Osteoblast (primary cell): Measurements from ENCODE around the gene FRMD8. TPM values are rescaled to one million over a fixed set of nuclear protein-coding genes. Genes with fewer than 3 reads are reported as not detected.

Source experiments
- DNase-seq: peaks from one replicate; pipeline ENCODE4 v3.0.0; 2011; ENCODE audit warnings: low spot score, mixed read lengths; ENCODE audit not compliant: insufficient read length; ENCODE audit errors: missing footprints
- H2AFZ ChIP-seq: 2 replicates; pipeline ENCODE4 v1.6.0; 2011; ENCODE audit warnings: mild to moderate bottlenecking, low read length
- H3K27ac ChIP-seq: 2 replicates; pipeline ENCODE4 v1.5.1; 2011; ENCODE audit warnings: mild to moderate bottlenecking, low read depth, low read length, moderate library complexity
- H3K27me3 ChIP-seq: 2 replicates; pipeline ENCODE4 v1.6.0; 2012; ENCODE audit warnings: mild to moderate bottlenecking, control low read depth, inconsistent platforms, low read length, moderate library complexity; ENCODE audit not compliant: insufficient read depth
- H3K36me3 ChIP-seq: 2 replicates; pipeline ENCODE4 v1.5.1; 2011; ENCODE audit warnings: mild to moderate bottlenecking, low read length, control low read depth, moderate library complexity; ENCODE audit not compliant: insufficient read depth
- H3K4me1 ChIP-seq: 2 replicates; pipeline ENCODE4 v1.5.1; 2011; ENCODE audit warnings: mild to moderate bottlenecking, low read length, control low read depth, moderate library complexity; ENCODE audit not compliant: insufficient read depth
- H3K4me2 ChIP-seq: 2 replicates; pipeline ENCODE4 v1.6.0; 2011; ENCODE audit warnings: mild to moderate bottlenecking, low read length; ENCODE audit not compliant: insufficient read depth
- H3K4me3 ChIP-seq: fragments of 200-600 bp; sonication (generic); 3 replicates; pipeline ENCODE4 v1.5.1; 2012; ENCODE audit warnings: mild to moderate bottlenecking, low read length, inconsistent platforms; ENCODE audit not compliant: insufficient read depth
- H3K79me2 ChIP-seq: 2 replicates; pipeline ENCODE4 v1.6.0; 2012; ENCODE audit warnings: mild to moderate bottlenecking, low read length, control low read depth, inconsistent platforms; ENCODE audit not compliant: insufficient read depth
- H3K9me3 ChIP-seq: 2 replicates; pipeline ENCODE4 v1.5.1; 2011; ENCODE audit warnings: low read depth, low read length, control low read depth
- H4K20me1 ChIP-seq: 2 replicates; pipeline ENCODE4 v1.6.0; 2012; ENCODE audit warnings: mild to moderate bottlenecking, low read length, control low read depth; ENCODE audit not compliant: insufficient read depth
- total RNA-seq: library from RNA; depleted of rRNA; stranded (reverse); fragments of >200 nt; gene quantifications from 2 replicates; pipeline ENCODE4 v1.2.3, GENCODE V29; 2012
- TF ChIP-seq, protein P1 (sequence below): IDR thresholded peaks from 2 replicates; pipeline ENCODE4 v1.5.1; 2011; ENCODE audit warnings: mild to moderate bottlenecking, low read depth, low read length, moderate library complexity; ENCODE audit errors: extremely low read depth

FRMD8 gene, protein sequence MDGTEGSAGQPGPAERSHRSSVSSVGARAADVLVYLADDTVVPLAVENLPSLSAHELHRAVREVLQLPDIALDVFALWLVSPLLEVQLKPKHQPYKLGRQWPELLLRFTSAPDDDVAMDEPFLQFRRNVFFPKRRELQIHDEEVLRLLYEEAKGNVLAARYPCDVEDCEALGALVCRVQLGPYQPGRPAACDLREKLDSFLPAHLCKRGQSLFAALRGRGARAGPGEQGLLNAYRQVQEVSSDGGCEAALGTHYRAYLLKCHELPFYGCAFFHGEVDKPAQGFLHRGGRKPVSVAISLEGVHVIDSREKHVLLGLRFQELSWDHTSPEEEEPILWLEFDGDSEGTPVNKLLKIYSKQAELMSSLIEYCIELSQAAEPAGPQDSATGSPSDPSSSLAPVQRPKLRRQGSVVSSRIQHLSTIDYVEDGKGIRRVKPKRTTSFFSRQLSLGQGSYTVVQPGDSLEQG
- total RNA-seq = 62.2 and 78.2 TPM in 2 replicates

- H2AFZ ChIP-seq = peak within 1 kb of the TSS; percentile 52
- peak within 1 kb of the TSS; percentile 83 for H3K4me2 ChIP-seq
- no peaks in the 10 kb centered on the region for H3K9me3 ChIP-seq
- peak; percentile 99 for DNase-seq
- H3K36me3 ChIP-seq = peaks cover 9% of the 10 kb centered on the region
- H3K27me3 ChIP-seq = no peaks in the 10 kb centered on the region
- H3K4me1 ChIP-seq = peaks cover 52% of the 10 kb centered on the region
- H3K79me2 ChIP-seq = peaks cover 59% of the 10 kb centered on the region
- peak within 1 kb of the TSS; percentile 79 for H3K4me3 ChIP-seq
- H4K20me1 ChIP-seq = peaks cover 3% of the 10 kb centered on the region
- TF ChIP-seq, protein P1, sequence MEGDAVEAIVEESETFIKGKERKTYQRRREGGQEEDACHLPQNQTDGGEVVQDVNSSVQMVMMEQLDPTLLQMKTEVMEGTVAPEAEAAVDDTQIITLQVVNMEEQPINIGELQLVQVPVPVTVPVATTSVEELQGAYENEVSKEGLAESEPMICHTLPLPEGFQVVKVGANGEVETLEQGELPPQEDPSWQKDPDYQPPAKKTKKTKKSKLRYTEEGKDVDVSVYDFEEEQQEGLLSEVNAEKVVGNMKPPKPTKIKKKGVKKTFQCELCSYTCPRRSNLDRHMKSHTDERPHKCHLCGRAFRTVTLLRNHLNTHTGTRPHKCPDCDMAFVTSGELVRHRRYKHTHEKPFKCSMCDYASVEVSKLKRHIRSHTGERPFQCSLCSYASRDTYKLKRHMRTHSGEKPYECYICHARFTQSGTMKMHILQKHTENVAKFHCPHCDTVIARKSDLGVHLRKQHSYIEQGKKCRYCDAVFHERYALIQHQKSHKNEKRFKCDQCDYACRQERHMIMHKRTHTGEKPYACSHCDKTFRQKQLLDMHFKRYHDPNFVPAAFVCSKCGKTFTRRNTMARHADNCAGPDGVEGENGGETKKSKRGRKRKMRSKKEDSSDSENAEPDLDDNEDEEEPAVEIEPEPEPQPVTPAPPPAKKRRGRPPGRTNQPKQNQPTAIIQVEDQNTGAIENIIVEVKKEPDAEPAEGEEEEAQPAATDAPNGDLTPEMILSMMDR = no peak
- peak within 1 kb of the TSS; percentile 98 for H3K27ac ChIP-seq
Measured at GRCh38 chr11:65386307-65387140, at the start of gene FRMD8. TSS of gene FRMD8 (plus strand) at chr11:65386637. CDS start at chr11:65387037, 400 bp downstream.

DNA sequence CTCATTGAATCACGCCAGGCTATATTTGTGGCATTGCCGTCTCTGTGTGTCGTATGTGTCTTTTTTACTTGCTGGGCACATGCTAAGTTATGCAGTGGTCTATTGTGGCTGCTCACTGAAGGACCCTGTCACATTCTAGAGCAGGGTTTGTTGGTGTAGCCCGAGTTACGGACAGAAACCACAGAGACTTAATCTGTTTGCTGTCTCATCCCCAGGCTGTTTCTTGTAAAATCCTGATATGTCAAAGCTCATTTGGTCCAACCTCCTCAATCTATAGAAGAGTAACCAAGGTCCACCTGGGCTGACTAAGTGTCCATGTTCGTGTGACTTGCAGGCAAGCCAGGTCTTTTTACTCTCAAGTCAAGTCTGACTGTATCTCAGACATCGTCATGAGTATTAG lies 47.8 kb upstream of the FRMD8 start:
- peaks cover 54% of the 10 kb centered on the region for H3K36me3 ChIP-seq
- peak; percentile 48 for DNase-seq
- H3K27me3 ChIP-seq = no peaks in the 10 kb centered on the region
- H3K9me3 ChIP-seq = no peaks in the 10 kb centered on the region
- H3K4me3 ChIP-seq = no peak overlapping the region
- peaks cover 11% of the 10 kb centered on the region for H3K4me1 ChIP-seq
- H3K27ac ChIP-seq = no peak overlapping the region
- peaks cover 61% of the 10 kb centered on the region for H4K20me1 ChIP-seq
- H3K4me2 ChIP-seq = no peak overlapping the region
- TF ChIP-seq, protein P1 = no peak
- peaks cover 82% of the 10 kb centered on the region for H3K79me2 ChIP-seq
- H2AFZ ChIP-seq = no peak overlapping the region

GRCh38 chr11:65340226-65340625 lies 46.2 kb upstream of the FRMD8 start:
- TF ChIP-seq, protein P1 = no peak
- no peak overlapping the region for H3K27ac ChIP-seq
- H3K4me1 ChIP-seq = peaks cover 3% of the 10 kb centered on the region
- peak; percentile 34 for DNase-seq
- H2AFZ ChIP-seq = no peak overlapping the region
- no peaks in the 10 kb centered on the region for H3K27me3 ChIP-seq
- H3K36me3 ChIP-seq = peaks cover 70% of the 10 kb centered on the region
- H3K4me2 ChIP-seq = no peak overlapping the region
- H3K4me3 ChIP-seq = no peak overlapping the region
- peaks cover 56% of the 10 kb centered on the region for H4K20me1 ChIP-seq
- H3K79me2 ChIP-seq = peaks cover 66% of the 10 kb centered on the region
- H3K9me3 ChIP-seq = no peaks in the 10 kb centered on the region

GRCh38 chr11:65341856-65342255 lies 44.6 kb upstream of the FRMD8 start:
- no peaks in the 10 kb centered on the region for H3K27me3 ChIP-seq
- no peaks in the 10 kb centered on the region for H3K4me1 ChIP-seq
- peaks cover 46% of the 10 kb centered on the region for H4K20me1 ChIP-seq
- H3K27ac ChIP-seq = no peak overlapping the region
- no peak overlapping the region for H3K4me2 ChIP-seq
- H3K9me3 ChIP-seq = no peaks in the 10 kb centered on the region
- H2AFZ ChIP-seq = no peak overlapping the region
- no peak for DNase-seq
- TF ChIP-seq, protein P1 = no peak
- peaks cover 50% of the 10 kb centered on the region for H3K79me2 ChIP-seq
- H3K36me3 ChIP-seq = peaks cover 84% of the 10 kb centered on the region
- H3K4me3 ChIP-seq = no peak overlapping the region
